ENCODE measurements around the gene TBC1D22A. TPM values are rescaled to one million over a fixed set of nuclear protein-coding genes. Genes with fewer than 3 reads are reported as not detected.

The TBC1D22A gene
- total RNA-seq, 1 donor from 2014 or later = 18.9 TPM

DNA sequence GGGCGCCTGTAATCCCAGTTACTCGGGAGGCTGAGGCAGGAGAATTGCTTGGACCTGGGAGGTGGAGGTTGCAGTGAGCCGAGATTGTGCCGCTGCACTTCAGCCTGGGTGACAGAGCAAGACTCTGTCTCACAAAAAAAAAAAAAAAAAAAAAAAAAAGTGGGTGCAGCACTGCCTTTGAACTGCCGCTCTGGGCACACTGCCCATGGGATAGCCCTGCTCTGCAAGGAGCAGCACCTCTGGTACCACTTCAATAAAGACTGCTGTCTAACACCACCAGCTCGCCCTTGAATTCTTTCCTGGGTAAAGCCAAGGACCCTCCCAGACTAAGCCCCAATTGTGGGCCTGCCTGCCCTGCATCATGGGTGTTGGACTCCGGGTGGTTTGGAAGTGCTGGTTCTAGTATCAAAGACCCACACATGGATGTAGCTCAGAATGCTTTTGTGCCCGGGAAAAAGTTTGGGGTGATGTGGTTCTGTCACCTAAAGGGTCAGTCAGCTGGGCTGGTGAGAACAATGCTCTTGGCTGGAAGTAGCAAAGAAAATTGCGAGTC lies 444.3 kb downstream of the TBC1D22A start:
- no peaks in the 10 kb centered on the region for H3K36me3 Mint-ChIP-seq (ENCODE audit: low read depth)
- H3K4me3 Mint-ChIP-seq (ENCODE audit: unreplicated experiment) = no peak overlapping the region
- H3K9me3 Mint-ChIP-seq (ENCODE audit: low read depth) = peaks cover 3% of the 10 kb centered on the region
- no peak for DNase-seq (ENCODE audit: low spot score)
- TF ChIP-seq, protein P1, sequence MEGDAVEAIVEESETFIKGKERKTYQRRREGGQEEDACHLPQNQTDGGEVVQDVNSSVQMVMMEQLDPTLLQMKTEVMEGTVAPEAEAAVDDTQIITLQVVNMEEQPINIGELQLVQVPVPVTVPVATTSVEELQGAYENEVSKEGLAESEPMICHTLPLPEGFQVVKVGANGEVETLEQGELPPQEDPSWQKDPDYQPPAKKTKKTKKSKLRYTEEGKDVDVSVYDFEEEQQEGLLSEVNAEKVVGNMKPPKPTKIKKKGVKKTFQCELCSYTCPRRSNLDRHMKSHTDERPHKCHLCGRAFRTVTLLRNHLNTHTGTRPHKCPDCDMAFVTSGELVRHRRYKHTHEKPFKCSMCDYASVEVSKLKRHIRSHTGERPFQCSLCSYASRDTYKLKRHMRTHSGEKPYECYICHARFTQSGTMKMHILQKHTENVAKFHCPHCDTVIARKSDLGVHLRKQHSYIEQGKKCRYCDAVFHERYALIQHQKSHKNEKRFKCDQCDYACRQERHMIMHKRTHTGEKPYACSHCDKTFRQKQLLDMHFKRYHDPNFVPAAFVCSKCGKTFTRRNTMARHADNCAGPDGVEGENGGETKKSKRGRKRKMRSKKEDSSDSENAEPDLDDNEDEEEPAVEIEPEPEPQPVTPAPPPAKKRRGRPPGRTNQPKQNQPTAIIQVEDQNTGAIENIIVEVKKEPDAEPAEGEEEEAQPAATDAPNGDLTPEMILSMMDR (IDR thresholded peaks at IDR 0.05) = no peak
- H3K4me1 Mint-ChIP-seq (ENCODE audit: low read depth) = no peaks in the 10 kb centered on the region
- H3K27me3 Mint-ChIP-seq (ENCODE audit: low read depth) = peaks cover 3% of the 10 kb centered on the region
- H3K27ac Mint-ChIP-seq (ENCODE audit: unreplicated experiment) = no peak overlapping the region

DNA sequence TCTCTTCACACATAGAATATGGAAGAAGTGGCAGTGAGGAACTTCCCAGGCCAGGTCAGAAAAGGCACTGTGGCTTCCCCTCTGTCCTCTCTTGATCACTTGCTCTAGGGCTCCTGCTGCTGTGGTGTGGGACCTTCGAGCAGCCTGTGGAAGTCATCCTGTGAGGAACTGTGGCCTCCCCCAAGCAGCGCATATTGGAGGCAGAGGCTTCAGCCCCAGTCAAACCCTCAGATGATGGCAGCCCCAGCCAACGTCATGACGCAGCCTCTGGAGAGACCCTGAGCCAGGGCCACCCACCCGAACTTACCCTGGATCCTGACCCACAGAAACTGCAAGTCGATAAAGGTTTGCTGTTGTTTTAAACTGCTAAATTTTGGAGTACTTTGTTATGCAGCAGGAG lies 444.9 kb downstream of the TBC1D22A start:
- DNase-seq (ENCODE audit: low spot score) = no peak
- TF ChIP-seq, protein P1 (IDR thresholded peaks at IDR 0.05) = no peak
- H3K36me3 Mint-ChIP-seq (ENCODE audit: low read depth) = no peaks in the 10 kb centered on the region
- H3K9me3 Mint-ChIP-seq (ENCODE audit: low read depth) = peaks cover 3% of the 10 kb centered on the region
- H3K4me1 Mint-ChIP-seq (ENCODE audit: low read depth) = no peaks in the 10 kb centered on the region
- H3K4me3 Mint-ChIP-seq (ENCODE audit: unreplicated experiment) = no peak overlapping the region
- no peak overlapping the region for H3K27ac Mint-ChIP-seq (ENCODE audit: unreplicated experiment)
- H3K27me3 Mint-ChIP-seq (ENCODE audit: low read depth) = peaks cover 3% of the 10 kb centered on the region

DNA sequence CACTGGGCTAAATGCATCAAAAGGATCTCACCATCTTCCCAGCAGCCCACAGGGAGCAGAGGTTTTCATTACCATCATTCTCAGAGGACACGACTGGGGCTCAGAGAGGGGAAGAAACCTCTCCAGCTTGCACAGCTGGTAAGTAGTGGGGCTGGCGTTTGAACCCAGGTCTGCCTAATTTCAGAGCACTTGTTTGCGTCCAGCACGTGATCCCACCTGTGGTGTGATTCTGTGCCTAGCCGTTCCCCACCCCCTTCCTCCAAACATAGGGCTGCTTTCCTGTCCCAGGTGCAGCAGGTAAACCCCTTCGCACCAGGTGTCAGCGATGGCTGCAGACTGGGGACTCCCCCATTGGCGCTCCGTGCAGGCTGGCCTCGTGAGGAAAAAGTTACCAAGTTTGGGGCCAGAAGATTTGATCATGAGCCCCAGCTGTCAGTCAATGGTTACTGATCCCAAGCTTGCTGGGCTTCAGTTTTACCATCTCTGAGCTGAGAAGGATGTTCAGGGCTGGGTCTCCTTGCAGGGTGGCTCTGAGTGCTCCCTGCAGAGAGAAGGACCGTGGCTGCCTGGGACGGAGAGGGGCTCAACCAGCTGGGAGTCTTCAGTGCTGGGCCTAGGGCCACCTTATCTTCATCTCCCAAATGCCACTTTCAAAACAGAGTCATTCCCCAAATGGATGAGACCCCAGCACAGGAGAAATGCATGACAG lies 445.6 kb downstream of the TBC1D22A start:
- H3K9me3 Mint-ChIP-seq (ENCODE audit: low read depth) = peaks cover 7% of the 10 kb centered on the region
- no peaks in the 10 kb centered on the region for H3K4me1 Mint-ChIP-seq (ENCODE audit: low read depth)
- no peak for DNase-seq (ENCODE audit: low spot score)
- no peak overlapping the region for H3K27ac Mint-ChIP-seq (ENCODE audit: unreplicated experiment)
- peaks cover 1% of the 10 kb centered on the region for H3K36me3 Mint-ChIP-seq (ENCODE audit: low read depth)
- no peak overlapping the region for H3K4me3 Mint-ChIP-seq (ENCODE audit: unreplicated experiment)
- TF ChIP-seq, protein P1 (IDR thresholded peaks at IDR 0.05) = no peak
- H3K27me3 Mint-ChIP-seq (ENCODE audit: low read depth) = peaks cover 3% of the 10 kb centered on the region

DNA sequence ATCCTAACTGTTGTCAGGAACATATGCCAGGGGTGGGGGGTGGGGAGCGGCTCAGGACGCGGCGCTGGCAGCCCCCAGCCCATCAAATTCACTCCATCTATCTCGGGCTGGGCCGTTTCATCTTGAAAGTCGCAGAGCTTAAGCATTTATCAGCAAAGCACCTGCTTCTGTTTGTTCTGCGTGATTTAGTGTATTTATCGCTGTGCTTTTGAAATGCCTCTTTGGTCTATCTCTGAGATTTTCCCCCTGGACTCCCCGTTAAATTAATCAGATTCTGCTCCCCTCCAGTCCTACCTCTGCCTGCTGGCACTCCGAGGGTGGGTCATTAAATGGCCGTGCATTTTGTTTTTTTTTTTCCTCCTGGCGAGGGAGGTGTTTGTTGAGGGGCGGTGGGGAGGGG lies 446.2 kb downstream of the TBC1D22A start:
- H3K27me3 Mint-ChIP-seq (ENCODE audit: low read depth) = peaks cover 3% of the 10 kb centered on the region
- H3K4me1 Mint-ChIP-seq (ENCODE audit: low read depth) = no peaks in the 10 kb centered on the region
- H3K4me3 Mint-ChIP-seq (ENCODE audit: unreplicated experiment) = no peak overlapping the region
- H3K36me3 Mint-ChIP-seq (ENCODE audit: low read depth) = peaks cover 1% of the 10 kb centered on the region
- H3K9me3 Mint-ChIP-seq (ENCODE audit: low read depth) = peaks cover 8% of the 10 kb centered on the region
- H3K27ac Mint-ChIP-seq (ENCODE audit: unreplicated experiment) = no peak overlapping the region
- DNase-seq (ENCODE audit: low spot score) = no peak
- TF ChIP-seq, protein P1 (IDR thresholded peaks at IDR 0.05) = no peak

DNA sequence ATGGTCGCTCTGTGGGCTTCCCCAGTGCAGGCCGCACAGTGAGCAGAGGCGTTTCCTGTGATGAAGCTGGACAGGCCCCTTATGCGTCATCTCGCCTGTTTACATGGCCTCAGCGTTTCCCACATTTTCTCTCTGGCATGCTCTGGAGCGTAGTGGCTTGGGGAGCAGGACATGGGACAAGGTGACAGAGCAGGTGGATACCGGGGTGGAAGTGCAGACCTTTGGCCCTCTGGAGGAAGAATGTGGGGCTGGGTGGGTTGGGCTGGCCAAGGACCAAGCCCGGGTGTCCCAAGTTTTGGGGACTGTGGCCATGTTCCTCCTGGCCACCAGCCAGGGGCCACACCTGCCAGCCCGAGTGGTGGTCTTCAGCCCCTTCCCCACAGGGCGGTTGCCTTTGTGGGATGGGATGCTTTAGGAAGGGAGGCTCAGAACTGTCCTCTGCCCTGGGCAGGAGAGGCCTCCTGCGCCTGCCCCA lies 446.6 kb downstream of the TBC1D22A start:
- Mint-ChIP-seq H3K4me3 (ENCODE audit: unreplicated experiment) (no peak overlapping the region), H3K9me3 (ENCODE audit: low read depth) (peaks cover 8% of the 10 kb centered on the region), H3K4me1 (ENCODE audit: low read depth) (no peaks in the 10 kb centered on the region), H3K27me3 (ENCODE audit: low read depth) (peaks cover 4% of the 10 kb centered on the region), H3K27ac (ENCODE audit: unreplicated experiment) (no peak overlapping the region), H3K36me3 (ENCODE audit: low read depth) (peaks cover 1% of the 10 kb centered on the region)
- DNase-seq (ENCODE audit: low spot score) = no peak
- TF ChIP-seq, protein P1 (IDR thresholded peaks at IDR 0.05) = no peak
